Measurements from ENCODE around the gene VPS37C.

The VPS37C gene

DNA sequence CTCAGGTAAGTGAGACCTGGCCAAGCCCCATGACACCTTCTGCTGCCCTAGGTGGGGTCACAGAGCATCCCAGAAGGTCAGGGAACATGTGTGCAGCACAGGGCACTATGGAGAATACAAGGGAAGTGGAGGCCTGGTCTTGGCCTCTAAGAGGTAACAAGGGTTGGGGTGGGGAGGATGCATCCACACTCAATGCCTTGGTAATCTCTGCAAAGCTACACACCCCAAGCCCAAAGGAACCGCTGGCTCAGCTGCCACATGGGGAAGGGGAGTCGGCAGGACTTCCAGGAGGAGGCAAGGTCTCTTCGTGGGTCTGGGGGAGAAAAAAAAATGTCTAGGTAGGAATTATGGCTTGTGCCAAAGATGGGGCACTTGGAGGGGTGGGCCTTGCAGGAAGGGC, 41.7 kb downstream of the VPS37C start:
- in situ Hi-C loops (cut with MboI; ENCODE audit: low sequenced_read_pairs): no loop called here

DNA sequence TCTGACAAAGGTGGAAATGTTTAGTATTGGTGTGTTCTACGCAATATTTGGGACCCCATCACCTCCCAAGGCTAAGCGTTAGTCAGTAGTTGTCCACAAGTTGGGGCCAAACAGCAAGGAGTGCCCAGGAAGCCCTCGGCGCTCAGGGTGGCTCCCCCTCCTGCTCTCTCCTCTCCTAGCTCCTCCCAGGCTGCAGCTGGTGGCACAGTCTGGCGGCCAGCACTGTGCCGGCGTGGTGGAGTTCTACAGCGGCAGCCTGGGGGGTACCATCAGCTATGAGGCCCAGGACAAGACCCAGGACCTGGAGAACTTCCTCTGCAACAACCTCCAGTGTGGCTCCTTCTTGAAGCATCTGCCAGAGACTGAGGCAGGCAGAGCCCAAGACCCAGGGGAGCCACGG, 42.2 kb downstream of the VPS37C start:
- in situ Hi-C loops (cut with MboI; ENCODE audit: low sequenced_read_pairs): no loop called here

DNA sequence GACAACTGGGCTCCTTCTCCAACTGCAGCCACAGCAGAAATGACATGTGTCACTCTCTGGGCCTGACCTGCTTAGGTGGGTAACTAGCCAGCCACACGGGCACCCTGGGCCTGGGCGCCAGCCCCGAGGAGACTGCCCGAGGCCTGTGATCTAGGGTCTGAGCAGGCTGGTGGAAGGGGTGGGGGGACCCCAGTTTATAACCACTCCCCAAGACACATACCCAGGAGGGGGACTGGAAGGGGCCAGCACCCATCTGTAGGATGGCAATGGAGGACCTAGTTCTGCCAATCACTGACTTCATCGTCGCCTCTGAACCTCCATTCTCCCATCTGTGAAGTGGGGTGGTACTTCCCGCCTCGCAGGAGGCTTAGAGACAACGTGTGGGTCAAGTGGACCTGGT, 42.8 kb downstream of the VPS37C start:
- in situ Hi-C loops (cut with MboI; ENCODE audit: low sequenced_read_pairs): no loop called here

DNA sequence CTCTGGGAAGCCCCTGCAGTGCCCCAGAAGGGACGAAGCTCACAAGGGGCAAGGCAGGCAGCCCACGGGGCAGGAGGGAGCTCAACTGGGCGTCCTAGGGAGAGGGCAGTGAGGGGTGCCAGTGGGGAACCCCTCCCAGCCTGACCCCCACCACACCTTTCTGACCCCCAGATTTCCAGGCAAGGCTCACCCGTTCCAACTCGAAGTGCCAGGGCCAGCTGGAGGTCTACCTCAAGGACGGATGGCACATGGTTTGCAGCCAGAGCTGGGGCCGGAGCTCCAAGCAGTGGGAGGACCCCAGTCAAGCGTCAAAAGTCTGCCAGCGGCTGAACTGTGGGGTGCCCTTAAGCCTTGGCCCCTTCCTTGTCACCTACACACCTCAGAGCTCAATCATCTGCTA, 43.2 kb downstream of the VPS37C start:
- in situ Hi-C loops (cut with MboI; ENCODE audit: low sequenced_read_pairs): no loop called here

DNA sequence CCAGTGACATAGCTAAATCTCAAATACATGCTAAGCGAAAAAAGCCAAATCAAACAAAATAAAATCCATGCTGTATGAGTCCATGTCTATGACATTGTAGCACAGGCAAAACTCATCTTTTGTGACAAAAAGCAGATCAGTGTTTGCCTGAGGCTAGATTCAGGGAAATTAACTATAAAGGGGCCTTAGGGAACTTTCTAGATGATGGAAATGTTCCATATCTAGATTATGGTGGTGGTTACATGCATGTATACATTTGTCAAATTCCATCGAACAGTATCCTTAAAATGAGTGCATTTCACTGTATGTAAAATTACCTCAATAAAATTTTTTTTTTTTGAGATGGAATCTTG, 44.1 kb downstream of the VPS37C start:
- in situ Hi-C loops (cut with MboI; ENCODE audit: low sequenced_read_pairs): no loop called here

DNA sequence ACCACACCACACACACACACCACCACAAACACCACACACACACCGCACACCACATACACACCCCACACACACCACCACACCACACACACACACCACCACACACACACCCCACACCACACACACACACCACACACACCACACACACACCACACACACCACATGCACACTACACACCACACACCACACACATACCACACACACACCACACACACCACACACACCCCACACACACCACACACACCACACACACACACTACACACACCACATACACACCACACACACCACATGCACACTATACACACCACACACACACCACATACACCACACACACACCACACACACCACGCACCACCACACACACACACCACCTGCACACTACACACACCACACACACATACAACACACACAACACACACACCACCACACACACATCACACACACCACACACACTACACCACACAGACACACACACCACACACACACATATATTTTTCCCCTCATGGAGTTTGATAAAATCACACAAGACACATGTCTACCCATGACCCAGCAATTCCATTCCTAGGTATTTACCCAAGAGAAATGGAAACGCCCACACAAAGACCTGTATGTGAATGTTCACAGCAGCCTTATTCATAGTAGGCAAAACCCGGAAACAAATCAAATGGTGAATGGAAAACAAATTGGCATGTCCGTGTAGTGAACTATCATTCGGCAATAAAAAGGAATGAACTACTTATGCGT, 44.6 kb downstream of the VPS37C start:
- in situ Hi-C loops (cut with MboI; ENCODE audit: low sequenced_read_pairs): no loop called here

DNA sequence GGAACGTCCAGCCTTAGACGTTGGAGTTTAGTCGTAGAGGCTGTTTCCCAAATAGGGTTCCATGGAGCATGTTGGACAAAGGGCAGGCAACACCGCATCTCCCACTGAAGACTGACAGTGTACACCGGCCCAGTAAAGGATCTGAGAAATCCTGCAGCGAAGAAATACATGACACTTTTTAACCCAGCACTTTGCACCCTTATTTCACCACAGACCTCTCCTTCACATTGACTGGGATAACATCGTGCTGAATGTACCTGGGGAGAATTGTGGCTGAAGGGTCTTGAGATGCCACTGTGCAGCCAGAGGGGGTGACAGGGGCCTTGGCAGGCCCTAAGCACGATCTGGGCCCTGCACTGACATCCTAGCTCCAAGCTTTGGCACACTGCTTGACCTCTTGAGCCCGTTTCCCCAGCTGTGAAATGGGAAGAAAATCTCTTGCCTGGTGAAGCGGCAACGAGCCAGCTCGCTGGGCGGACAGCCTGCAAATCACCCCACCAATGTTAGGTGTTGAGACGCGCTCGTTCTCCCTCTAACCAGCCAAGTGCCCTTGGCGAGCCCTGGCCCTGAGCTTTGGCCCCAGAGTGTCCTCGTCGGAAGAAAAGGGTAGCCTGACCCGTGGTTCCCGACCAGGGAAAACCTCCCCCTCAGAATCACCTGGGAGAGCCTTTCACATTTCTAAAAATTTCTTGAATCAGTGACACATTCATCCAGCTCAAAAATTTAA, 45.6 kb downstream of the VPS37C start:
- in situ Hi-C loops (cut with MboI; ENCODE audit: low sequenced_read_pairs): no loop called here

DNA sequence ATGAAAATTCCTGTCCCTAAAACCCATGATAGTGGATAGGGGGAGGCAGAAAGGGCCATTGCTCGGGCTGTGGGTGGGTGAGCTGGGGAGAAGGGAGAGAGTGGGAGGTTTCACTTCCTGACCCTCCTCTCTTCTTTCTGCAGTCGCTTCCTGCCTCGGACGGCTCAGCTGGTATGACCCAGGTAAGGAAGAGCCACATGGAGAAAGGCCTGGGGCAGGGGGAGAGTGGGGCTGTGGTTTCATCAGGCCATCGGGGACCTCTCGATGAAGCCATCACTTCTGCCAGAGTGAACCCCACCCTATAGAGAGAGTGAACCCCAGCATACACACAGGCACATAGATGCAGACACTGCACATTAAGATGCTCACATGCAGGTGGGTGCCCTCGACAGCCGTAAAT, 46.3 kb downstream of the VPS37C start:
- in situ Hi-C loops (cut with MboI; ENCODE audit: low sequenced_read_pairs): no loop called here

DNA sequence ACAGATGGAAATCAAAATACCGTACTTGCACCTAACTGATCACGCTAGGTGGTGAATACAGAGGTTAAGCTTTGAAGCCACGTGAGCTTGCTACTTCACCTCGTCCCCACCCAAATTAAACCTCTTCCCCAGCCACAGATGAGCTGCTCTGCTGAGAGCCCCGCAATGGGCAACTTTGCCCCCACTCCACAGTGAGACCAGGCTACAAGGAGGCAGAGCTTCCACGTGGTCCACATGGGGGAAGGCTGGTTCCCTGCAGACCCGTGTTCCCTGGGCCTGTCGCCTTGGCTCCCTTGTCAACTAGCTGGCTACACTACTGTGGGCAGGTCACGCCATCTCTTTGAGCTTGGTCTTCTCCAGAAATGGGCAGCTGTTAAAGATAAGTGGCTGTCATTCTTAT, 48.0 kb downstream of the VPS37C start:
- in situ Hi-C loops (cut with MboI; ENCODE audit: low sequenced_read_pairs): no loop called here

DNA sequence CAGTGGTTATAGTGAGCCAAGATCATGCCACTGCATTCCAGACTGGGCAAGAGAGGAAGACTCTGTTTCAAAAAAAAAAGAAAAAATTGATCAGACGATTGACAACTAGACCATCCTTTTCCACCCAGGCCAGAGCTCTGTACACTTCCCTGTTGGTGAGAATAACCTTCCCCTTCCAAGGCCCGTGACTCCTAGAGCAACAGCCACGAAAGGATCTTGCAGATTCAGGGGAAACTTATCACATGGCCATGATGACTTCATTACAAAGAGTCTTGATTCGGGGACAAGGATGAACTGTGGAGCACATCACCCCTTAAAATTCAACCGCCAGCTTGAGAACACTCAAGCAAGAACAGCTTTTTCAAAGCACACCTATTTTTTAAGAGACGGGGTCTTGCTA, 48.7 kb downstream of the VPS37C start:
- in situ Hi-C loops (cut with MboI; ENCODE audit: low sequenced_read_pairs): no loop called here

DNA sequence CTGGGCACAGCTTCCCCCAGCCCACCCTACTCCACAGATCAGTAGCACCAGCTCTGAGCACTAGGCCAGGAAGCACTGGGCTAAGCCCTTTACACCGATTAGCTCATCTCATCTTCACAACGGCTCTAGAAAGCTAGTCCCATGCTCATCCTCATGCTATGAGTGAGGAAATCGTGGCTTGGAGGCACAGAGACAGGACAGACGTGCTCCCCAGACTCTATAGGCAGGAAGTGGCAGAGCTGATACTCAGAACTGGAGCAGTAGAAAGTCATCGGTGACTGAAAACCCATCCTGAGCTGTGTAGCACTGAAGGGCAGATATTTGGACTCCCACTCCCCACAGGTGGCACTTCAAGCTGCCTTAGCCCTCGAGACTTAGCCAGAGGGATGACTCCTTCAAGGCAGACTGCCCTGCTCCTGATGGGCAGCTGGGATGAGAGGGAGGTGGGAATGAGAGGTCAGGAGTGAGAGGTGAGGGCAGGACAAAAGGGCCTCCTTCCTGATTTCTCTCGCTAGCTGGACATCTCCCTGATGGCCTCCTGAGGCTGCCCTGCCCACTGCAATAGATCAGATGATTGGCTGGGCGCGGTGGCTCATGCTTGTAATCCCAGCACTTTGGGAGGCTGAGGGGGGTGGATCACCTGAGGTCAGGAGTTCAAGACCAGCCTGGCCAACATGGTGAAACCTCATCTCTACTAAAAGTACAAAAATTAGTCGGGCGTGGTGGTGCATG, 49.3 kb downstream of the VPS37C start:
- in situ Hi-C loops (cut with MboI; ENCODE audit: low sequenced_read_pairs): no loop called here

DNA sequence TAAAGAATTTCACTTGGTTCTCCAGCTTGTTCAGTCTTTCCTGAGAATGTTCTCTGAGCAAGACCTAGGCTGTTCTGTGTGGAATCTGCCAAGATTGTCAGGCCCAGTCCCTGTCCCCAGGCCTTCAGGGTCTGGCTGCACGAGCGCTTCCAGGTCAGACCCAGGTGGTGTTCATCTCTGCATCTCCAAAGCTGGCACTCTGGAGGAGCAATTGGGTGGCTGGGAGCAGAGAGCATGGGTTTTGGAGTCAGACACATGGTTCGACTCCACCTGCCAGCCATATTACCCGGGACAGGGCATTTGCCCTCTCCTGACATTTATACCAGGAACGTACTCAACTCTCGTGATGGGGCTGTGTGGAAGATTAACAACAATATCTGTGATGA, 50.2 kb downstream of the VPS37C start:
- in situ Hi-C loops (cut with MboI; ENCODE audit: low sequenced_read_pairs): no loop called here

DNA sequence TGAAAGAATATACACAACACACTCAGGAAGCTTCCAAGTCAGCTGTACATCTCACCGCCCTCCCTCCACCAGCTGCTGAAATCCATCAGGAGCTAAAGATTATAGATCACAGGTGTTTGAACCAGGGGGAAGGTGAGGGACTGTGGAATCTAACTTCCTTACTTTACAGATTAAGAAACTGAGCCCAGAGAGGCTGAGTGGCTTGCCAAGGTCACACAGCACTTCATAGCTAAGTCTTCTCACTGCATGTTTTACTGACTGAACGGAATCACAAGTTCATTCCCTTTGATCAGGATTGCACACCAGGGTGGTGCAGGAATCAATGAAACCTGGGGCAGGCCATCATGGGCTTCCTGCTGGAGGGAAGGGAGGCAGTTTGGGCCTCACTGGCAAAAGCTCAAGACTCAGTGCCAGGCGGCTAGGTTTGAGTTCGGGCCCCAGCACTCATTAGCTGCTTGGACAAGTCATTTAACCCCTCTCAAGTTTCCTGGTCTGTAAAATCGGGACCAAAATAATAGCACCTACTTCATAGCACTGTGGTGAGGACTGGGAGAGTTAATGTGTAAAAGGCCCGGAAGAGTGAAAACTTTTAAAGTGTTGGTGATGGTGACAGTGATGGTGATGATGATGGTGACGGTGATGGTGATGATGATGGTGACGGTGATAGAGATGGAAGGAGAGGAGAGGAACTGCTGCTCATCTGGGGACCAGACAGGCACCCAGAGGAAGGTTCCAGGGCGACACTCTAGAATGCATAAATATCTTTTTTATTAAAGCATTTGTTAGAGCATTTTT, 50.8 kb downstream of the VPS37C start:
- in situ Hi-C loops (cut with MboI; ENCODE audit: low sequenced_read_pairs): no loop called here

DNA sequence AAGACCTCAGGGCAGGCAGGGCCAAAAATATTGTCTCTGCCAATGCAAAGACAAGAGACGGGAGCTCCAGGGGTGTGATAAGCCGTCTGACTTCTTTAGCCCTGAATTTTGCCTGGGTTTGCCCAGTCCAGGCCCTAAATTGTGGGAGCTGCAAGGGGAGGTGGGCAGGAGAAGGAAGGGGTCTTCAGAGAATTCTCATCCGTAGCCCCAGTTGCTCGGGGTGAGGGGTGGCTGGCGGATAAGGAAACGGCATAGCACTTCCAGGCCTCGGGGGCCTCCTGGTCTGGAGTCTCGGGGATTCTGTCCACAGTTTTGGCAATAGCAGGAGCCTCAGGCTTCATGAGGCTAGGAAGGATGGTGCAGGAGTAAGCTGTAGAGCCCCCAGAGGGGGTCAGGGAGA, 51.6 kb downstream of the VPS37C start:
- in situ Hi-C loops (cut with MboI; ENCODE audit: low sequenced_read_pairs): no loop called here

DNA sequence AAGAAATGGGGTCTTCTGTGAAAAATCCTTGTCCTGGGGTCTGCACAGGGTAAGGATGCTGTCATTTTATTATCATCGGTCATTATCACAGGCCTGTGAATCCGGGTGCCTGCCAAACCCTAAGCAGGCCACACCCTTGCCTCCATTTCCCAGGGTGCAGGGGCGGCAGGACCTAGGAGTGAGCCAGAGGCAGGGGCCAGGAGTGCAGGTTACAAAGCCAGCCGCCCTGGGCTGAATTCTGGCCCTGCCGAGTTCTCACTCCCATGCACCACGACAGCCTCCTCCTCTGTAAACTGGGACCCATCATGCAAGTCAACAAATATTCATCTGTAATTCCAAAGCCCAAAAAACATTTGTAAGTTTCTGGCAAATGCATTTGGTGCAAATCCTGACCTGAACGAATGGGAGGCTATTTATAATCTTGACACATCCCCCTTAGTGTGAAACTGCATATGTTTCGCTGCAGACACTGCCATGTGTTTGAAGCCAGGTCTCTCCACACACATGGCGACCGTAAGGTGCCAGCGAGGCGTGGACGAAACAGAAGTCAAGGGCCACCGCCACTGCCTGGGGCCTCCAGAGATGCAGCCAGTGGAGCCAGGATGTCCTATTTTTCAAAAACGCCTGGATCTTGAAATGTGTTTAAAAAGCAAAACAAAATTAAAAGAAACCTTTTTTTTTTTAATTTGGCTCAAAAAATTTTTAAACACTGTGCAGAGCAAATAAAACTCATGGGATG, 52.2 kb downstream of the VPS37C start:
- in situ Hi-C loops (cut with MboI; ENCODE audit: low sequenced_read_pairs): no loop called here

DNA sequence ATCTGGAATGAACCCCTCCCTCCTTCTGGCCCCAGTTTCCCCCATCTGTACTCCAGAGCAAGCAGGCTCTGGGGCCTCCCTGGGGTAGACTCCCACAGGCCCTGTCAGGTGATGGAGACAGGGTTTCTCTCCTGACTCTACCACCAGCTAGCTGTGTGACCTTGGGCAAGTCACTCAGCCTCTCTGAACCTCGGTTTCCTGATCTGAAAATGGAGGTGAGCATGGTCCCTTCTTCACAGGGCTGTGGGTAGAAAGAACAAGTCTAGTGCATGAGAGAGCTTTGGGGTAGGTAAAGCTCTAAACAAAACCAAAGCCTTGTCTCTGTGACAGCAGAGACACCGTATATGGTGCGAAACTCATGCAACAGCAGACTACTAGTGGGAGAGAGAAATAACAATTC, 53.3 kb downstream of the VPS37C start:
- in situ Hi-C loops (cut with MboI; ENCODE audit: low sequenced_read_pairs): no loop called here

DNA sequence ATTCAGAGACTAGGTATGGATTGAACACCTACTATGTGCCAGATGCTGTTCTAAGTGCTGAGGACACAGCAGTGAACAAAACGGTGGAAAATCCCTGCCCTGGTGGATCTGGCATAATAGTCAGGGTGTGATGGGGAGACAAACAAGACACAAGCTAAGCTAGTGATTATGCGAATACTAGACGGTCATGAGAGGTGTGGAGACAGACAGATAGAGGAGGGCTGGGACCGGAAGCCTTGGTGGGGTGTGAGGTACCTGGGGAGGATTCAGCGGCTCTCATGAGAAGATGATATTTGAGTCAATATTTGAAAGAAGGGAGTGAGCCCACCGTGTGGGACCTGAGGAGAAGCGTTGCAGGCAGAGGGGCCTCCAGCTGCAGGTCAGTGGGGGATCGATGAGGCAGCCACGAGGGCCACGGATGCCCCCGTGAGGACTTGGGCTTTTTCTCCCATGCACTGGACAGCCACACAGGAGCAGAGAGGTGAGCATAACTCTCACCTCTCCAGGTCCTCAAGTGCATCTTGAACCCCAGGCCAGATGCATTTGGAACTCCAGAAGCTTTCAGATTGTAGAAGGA, 54.2 kb downstream of the VPS37C start:
- in situ Hi-C loops (cut with MboI; ENCODE audit: low sequenced_read_pairs): no loop called here

DNA sequence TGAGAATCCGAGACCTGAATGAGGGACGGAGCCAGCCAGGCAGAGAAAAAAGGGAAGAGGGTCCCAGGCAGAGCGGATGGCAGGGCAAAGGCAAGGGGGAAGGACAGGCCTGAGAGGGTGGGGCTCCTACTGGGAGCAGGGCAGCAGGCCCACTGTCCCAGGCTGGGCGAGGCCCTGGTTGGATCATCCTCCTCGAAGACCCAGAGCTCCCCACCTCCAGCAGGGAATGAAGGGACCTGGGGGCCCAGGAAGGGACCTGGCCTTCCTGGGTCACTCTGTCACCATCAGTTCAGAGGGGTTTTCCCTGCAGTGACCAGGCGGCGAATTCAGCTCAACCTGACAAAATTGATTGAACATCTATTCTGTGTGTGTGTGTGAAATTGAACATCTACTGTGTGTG, 54.9 kb downstream of the VPS37C start:
- in situ Hi-C loops (cut with MboI; ENCODE audit: low sequenced_read_pairs): no loop called here

DNA sequence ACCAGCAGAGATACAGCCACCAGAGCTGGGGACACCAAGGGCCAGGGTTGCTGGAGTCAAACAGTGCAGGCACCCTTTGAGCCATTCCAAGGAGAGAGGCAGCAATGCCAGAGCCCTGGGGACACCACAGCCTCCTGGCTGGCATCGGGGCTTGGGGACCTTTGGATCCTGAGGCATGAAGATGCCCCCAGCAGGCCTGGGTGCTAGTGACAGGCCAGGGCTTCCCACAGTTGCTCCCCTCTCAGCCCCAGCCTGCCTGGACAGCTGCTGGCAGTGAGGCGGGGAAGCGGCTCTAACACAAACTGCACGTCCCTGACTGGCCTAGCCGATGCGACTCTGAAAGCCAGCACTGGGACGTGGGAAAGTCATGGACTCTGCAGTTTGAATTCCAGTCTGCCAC, 56.3 kb downstream of the VPS37C start:
- in situ Hi-C loops (cut with MboI; ENCODE audit: low sequenced_read_pairs): no loop called here

DNA sequence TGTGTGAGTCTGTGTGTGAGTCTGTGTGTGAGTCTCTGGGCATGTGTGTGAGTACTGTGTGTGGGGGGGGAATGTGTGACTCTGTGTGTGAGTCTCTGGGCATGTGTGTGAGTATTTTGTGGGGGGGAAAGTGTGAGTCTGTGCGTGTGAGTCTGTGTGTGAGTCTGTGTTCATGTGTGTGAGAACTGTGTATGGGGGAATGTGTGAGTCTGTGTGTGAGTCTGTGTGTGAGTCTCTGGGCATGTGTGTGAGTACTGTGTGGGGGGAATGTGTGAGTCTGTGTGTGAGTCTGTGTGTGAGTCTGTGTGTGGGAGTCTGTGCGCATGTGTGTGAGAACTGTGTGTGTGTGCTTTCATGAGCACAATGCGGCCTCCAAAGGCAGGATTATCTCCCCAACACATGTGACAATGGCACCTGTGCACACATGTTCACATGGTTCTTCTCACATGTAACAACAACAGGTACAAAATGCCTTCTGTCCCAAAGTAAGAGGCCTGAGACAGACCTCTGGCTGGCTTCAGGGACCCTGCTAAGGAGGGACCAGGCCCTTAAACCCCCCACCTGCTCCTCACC, 57.3 kb downstream of the VPS37C start:
- in situ Hi-C loops (cut with MboI; ENCODE audit: low sequenced_read_pairs): no loop called here

Measured in HL-60/S4 treated with phorbol 12-myristate 13-acetate at 8.2 ng/mL for 4 days and 3 days (cell line).